ENCODE results near the gene CASTOR2.

GRCh38 chr7:75058406-75058805, 93.9 kb downstream of the CASTOR2 start:
- TF ChIP-seq HDGF (IDR thresholded peaks at IDR 0.05) (no peak), NFIC (IDR thresholded peaks at IDR 0.05; ENCODE audit: low read depth, low read length) (no peak), GABPA (IDR thresholded peaks at IDR 0.05; ENCODE audit: low read depth) (no peak), SUZ12 (IDR thresholded peaks at IDR 0.05; ENCODE audit: unreplicated experiment) (no peak)
- TF ChIP-seq, protein P1, sequence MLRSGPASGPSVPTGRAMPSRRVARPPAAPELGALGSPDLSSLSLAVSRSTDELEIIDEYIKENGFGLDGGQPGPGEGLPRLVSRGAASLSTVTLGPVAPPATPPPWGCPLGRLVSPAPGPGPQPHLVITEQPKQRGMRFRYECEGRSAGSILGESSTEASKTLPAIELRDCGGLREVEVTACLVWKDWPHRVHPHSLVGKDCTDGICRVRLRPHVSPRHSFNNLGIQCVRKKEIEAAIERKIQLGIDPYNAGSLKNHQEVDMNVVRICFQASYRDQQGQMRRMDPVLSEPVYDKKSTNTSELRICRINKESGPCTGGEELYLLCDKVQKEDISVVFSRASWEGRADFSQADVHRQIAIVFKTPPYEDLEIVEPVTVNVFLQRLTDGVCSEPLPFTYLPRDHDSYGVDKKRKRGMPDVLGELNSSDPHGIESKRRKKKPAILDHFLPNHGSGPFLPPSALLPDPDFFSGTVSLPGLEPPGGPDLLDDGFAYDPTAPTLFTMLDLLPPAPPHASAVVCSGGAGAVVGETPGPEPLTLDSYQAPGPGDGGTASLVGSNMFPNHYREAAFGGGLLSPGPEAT (IDR thresholded peaks at IDR 0.05; ENCODE audit: low read depth) = no peak
- TF ChIP-seq, protein P2, sequence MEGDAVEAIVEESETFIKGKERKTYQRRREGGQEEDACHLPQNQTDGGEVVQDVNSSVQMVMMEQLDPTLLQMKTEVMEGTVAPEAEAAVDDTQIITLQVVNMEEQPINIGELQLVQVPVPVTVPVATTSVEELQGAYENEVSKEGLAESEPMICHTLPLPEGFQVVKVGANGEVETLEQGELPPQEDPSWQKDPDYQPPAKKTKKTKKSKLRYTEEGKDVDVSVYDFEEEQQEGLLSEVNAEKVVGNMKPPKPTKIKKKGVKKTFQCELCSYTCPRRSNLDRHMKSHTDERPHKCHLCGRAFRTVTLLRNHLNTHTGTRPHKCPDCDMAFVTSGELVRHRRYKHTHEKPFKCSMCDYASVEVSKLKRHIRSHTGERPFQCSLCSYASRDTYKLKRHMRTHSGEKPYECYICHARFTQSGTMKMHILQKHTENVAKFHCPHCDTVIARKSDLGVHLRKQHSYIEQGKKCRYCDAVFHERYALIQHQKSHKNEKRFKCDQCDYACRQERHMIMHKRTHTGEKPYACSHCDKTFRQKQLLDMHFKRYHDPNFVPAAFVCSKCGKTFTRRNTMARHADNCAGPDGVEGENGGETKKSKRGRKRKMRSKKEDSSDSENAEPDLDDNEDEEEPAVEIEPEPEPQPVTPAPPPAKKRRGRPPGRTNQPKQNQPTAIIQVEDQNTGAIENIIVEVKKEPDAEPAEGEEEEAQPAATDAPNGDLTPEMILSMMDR (IDR thresholded peaks at IDR 0.05 in 2 of 3, conservative IDR thresholded peaks at IDR 0.05 in 1 of 3; ENCODE audit: control insufficient read depth in 2 of 3, extremely low read depth in 1 of 3, insufficient read depth in 1 of 3, low read depth in 3 of 3, low read length in 3 of 3) = no peak

All from GM12878 (cell line).